MCF 10A (cell line): ENCODE measurements around the gene GSTP1. TPM values are rescaled to one million over a fixed set of nuclear protein-coding genes. Genes with fewer than 3 reads are reported as not detected.
"Not testable (repeated sequence)": the region's sequence is repeated elsewhere in the genome, so short reads cannot be mapped to it uniquely, and the experiment has no call there.

Source experiments
- BruUV-seq: library from RNA; stranded (reverse); fragments of 400-500 nt; replicated peaks from 2 replicates; lab custom pipeline; 2021; lab: Mats Ljungman, UMichigan
- CTCF ChIA-PET: fragments of 300-600 bp; sonication (Branson Sonifier 250); formaldehyde crosslinking; extraction: SDS; loops from one replicate; lab custom pipeline; 2021; ENCODE audit warnings: antibody characterized with exemption, inconsistent platforms; lab: Yijun Ruan, JAX
- POLR2A ChIA-PET: fragments of 300-600, 350-650 bp; sonication (Branson Sonifier 250); formaldehyde crosslinking; extraction: SDS; loops from one replicate; lab custom pipeline; 2020; ENCODE audit warnings: antibody characterized with exemption, inconsistent platforms; lab: Yijun Ruan, JAX
- DNase-seq: peaks from one replicate; pipeline ENCODE4 v3.0.0-alpha.2; 2018; ENCODE audit not compliant: unreplicated experiment
- H3K27ac Mint-ChIP-seq: one replicate; pipeline ENCODE4 v1.8.0; 2022; ENCODE audit warnings: mild to moderate bottlenecking, low read depth, mixed read lengths; ENCODE audit not compliant: unreplicated experiment
- H3K27me3 Mint-ChIP-seq: one replicate; pipeline ENCODE4 v1.8.0; 2022; ENCODE audit warnings: mixed read lengths; ENCODE audit not compliant: insufficient read depth, unreplicated experiment
- H3K36me3 Mint-ChIP-seq: one replicate; pipeline ENCODE4 v1.8.0; 2022; ENCODE audit warnings: mild to moderate bottlenecking, moderate library complexity, mixed read lengths; ENCODE audit not compliant: insufficient read depth, unreplicated experiment
- H3K4me1 Mint-ChIP-seq: one replicate; pipeline ENCODE4 v1.8.0; 2022; ENCODE audit warnings: mixed read lengths; ENCODE audit not compliant: insufficient read depth, unreplicated experiment
- H3K4me3 Mint-ChIP-seq: one replicate; pipeline ENCODE4 v1.8.0; 2022; ENCODE audit warnings: mild to moderate bottlenecking, moderate library complexity, mixed read lengths; ENCODE audit not compliant: unreplicated experiment
- H3K9me3 Mint-ChIP-seq: one replicate; pipeline ENCODE4 v1.8.0; 2022; ENCODE audit warnings: mixed read lengths; ENCODE audit not compliant: unreplicated experiment
- intact Hi-C: fragments of 100-400 bp; cut with micrococcal nuclease; formaldehyde crosslinking; loops from 2 replicates; pipeline ENCODE4 v1.14.1; 2022
- total RNA-seq: library from RNA; stranded (reverse); gene quantifications from 2 replicates; pipeline ENCODE4 v1.2.3, GENCODE V29; 2022
- TF ChIP-seq, protein P1 (sequence below): fragments of 200-600 bp; IDR thresholded peaks from one replicate; pipeline ENCODE4 v1.8.0; 2022; ENCODE audit warnings: antibody characterized with exemption, mild to moderate bottlenecking; ENCODE audit not compliant: unreplicated experiment

GSTP1 gene
- total RNA-seq, 1 experiment from 2014 or later = 1,641 TPM

DNA sequence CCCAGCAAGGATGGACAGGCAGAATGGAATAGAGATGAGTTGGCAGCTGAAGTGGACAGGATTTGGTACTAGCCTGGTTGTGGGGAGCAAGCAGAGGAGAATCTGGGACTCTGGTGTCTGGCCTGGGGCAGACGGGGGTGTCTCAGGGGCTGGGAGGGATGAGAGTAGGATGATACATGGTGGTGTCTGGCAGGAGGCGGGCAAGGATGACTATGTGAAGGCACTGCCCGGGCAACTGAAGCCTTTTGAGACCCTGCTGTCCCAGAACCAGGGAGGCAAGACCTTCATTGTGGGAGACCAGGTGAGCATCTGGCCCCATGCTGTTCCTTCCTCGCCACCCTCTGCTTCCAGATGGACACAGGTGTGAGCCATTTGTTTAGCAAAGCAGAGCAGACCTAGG is 2.3 kb downstream of the GSTP1 start:
- H3K27ac Mint-ChIP-seq = peak overlapping the region; percentile 96
- peaks cover 70% of the 10 kb centered on the region for H3K36me3 Mint-ChIP-seq
- TF ChIP-seq, protein P1, sequence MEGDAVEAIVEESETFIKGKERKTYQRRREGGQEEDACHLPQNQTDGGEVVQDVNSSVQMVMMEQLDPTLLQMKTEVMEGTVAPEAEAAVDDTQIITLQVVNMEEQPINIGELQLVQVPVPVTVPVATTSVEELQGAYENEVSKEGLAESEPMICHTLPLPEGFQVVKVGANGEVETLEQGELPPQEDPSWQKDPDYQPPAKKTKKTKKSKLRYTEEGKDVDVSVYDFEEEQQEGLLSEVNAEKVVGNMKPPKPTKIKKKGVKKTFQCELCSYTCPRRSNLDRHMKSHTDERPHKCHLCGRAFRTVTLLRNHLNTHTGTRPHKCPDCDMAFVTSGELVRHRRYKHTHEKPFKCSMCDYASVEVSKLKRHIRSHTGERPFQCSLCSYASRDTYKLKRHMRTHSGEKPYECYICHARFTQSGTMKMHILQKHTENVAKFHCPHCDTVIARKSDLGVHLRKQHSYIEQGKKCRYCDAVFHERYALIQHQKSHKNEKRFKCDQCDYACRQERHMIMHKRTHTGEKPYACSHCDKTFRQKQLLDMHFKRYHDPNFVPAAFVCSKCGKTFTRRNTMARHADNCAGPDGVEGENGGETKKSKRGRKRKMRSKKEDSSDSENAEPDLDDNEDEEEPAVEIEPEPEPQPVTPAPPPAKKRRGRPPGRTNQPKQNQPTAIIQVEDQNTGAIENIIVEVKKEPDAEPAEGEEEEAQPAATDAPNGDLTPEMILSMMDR = no peak
- intact Hi-C loops = no loop called here
- ChIA-PET CTCF (interaction anchor here (0.6 to 5.2 kb wide), 2 partner anchors 13 to 241 kb away, joined by 4 to 34 read pairs; no protein-coding TSS in a partner anchor), POLR2A (interaction anchor here (0.6 to 4.4 kb wide), 4 partner anchors 8 to 28 kb away, joined by 3 to 70 read pairs (median 4); no protein-coding TSS in a partner anchor)
- DNase-seq = no peak
- H3K4me1 Mint-ChIP-seq = peaks cover 38% of the 10 kb centered on the region
- H3K27me3 Mint-ChIP-seq = peaks cover under 1% of the 10 kb centered on the region
- no peaks in the 10 kb centered on the region for H3K9me3 Mint-ChIP-seq
- BruUV-seq = no TSS peak
- peak overlapping the region; percentile 84 for H3K4me3 Mint-ChIP-seq

DNA sequence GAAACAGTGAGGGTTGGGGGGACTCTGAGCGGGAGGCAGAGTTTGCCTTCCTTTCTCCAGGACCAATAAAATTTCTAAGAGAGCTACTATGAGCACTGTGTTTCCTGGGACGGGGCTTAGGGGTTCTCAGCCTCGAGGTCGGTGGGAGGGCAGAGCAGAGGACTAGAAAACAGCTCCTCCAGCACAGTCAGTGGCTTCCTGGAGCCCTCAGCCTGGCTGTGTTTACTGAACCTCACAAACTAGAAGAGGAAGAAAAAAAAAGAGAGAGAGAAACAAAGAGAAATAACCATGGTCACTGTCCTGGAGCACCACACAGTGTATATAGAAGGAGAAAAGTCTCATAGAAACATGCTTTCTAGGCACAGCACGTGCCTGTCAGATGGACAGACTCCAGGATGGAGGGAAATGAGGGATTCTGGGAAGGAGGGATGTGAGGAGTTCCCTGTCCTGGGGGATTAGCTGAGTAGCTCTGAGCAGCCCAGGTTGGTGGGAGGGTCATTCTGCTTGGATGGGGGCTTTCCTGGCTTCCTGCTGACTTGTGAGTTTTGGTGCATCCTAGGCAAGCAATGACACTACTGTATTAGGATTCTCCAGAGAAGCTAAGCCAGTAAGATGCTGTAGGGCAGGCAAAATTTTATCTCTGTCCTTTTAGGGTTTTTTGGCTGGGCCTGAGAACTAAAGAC is 3.1 kb downstream of the GSTP1 start:
- DNase-seq = no peak
- Mint-ChIP-seq H3K4me3 (peak overlapping the region; percentile 84), H3K36me3 (peaks cover 70% of the 10 kb centered on the region), H3K27ac (peak overlapping the region; percentile 34), H3K4me1 (peaks cover 38% of the 10 kb centered on the region), H3K27me3 (no peaks in the 10 kb centered on the region), H3K9me3 (no peaks in the 10 kb centered on the region)
- intact Hi-C loops = no loop called here
- ChIA-PET POLR2A (interaction anchor here (1.3 to 1.5 kb wide), 2 partner anchors 8 to 22 kb away, joined by 3 to 4 read pairs; no protein-coding TSS in a partner anchor), CTCF (interaction anchor here (5.2 kb wide), 1 partner anchor 14 kb away, joined by 34 read pairs; no protein-coding TSS in a partner anchor)
- no TSS peak for BruUV-seq
- TF ChIP-seq, protein P1 = no peak

DNA sequence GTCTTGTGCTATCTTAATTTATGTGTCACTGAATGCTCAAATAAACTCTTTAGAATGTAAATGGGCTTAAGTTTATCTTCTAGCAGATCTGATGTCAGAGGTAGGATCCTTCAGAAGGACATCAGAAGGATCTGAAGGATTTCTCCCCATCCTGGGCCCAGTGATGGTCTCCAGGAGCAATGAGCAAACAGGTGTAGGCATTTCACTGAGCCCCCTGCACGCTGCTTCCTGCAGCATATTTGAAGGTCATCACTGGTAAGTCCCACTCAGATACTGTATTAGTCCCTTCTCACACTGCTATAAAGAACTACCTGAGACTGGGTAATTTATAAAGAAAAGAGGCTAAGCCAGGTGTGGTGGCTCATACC is 4.5 kb downstream of the GSTP1 start:
- no TSS peak for BruUV-seq
- H3K4me1 Mint-ChIP-seq = peaks cover 29% of the 10 kb centered on the region
- H3K9me3 Mint-ChIP-seq = no peaks in the 10 kb centered on the region
- no peaks in the 10 kb centered on the region for H3K27me3 Mint-ChIP-seq
- ChIA-PET POLR2A (no interaction called here), CTCF (no interaction called here)
- no peak overlapping the region for H3K27ac Mint-ChIP-seq
- intact Hi-C loops = no loop called here
- no peak overlapping the region for H3K4me3 Mint-ChIP-seq
- TF ChIP-seq, protein P1 = no peak
- H3K36me3 Mint-ChIP-seq = peaks cover 62% of the 10 kb centered on the region
- no peak for DNase-seq

DNA sequence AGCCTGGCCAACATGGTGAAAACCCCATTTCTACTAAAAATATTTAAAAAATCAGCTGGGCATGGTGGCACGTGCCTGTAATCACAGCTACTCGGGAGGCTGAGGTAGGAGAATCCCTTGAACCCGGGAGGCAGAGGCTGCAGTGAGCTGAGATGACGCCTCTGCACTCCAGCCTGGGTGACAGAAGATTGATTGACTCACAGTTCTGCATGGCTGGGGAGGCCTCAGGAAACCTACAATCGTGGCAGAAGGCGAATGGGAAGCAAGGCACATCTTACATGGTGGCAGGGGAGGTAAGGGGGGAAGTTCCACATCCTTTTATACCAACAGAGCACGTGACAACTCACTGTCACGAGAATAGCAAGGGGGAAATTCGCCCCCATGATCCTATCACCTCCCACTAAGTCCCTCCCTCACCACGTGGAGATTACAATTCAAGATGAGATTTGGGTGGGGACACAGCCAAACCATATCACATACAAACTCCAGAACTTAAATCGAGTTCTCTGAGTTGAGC is 5.3 kb downstream of the GSTP1 start:
- DNase-seq, H3K4me3 Mint-ChIP-seq, H3K9me3 Mint-ChIP-seq, intact Hi-C loops, H3K27ac Mint-ChIP-seq, CTCF ChIA-PET, H3K27me3 Mint-ChIP-seq, POLR2A ChIA-PET, BruUV-seq: not testable (repeated sequence)
- Mint-ChIP-seq H3K36me3 (peaks cover 56% of the 10 kb centered on the region), H3K4me1 (peaks cover 27% of the 10 kb centered on the region)
